H9 (cell line): ENCODE data around the gene STK38. TPM values are rescaled to one million over a fixed set of nuclear protein-coding genes. Genes with fewer than 3 reads are reported as not detected.

Experiments
- DNase-seq: peaks from one replicate; pipeline ENCODE4 v3.0.0-alpha.2; 2017
- H2AFZ ChIP-seq: one replicate; pipeline ENCODE4 v1.6.1; 2013; ENCODE audit warnings: mild to moderate bottlenecking, low read length, control low read depth, moderate library complexity
- H2AK5ac ChIP-seq: 2 replicates; pipeline ENCODE4 v1.6.1; 2013; ENCODE audit warnings: low read length, control low read depth, mixed read lengths; ENCODE audit not compliant: insufficient read length
- H2BK120ac ChIP-seq: one replicate; pipeline ENCODE4 v1.6.1; 2013; ENCODE audit warnings: low read depth, mild to moderate bottlenecking, low read length, control low read depth, inconsistent platforms; ENCODE audit not compliant: poor library complexity, severe bottlenecking
- H2BK12ac ChIP-seq: 2 replicates; pipeline ENCODE4 v1.6.1; 2013; ENCODE audit warnings: low read length, control low read depth, mixed read lengths, low read depth; ENCODE audit not compliant: insufficient read length
- H2BK15ac ChIP-seq: 2 replicates; pipeline ENCODE4 v1.6.1; 2013; ENCODE audit warnings: low read depth, low read length, control low read depth
- H2BK20ac ChIP-seq: one replicate; pipeline ENCODE4 v1.6.1; 2013; ENCODE audit warnings: low read depth, mild to moderate bottlenecking, low read length, control low read depth, inconsistent platforms; ENCODE audit not compliant: poor library complexity, severe bottlenecking
- H2BK5ac ChIP-seq: 2 replicates; pipeline ENCODE4 v1.6.1; 2013; ENCODE audit warnings: low read length, control low read depth, mixed read lengths; ENCODE audit not compliant: insufficient read length
- H3K14ac ChIP-seq: 2 replicates; pipeline ENCODE4 v1.6.1; 2013; ENCODE audit warnings: low read length, control low read depth; ENCODE audit not compliant: insufficient read depth
- H3K18ac ChIP-seq: 2 replicates; pipeline ENCODE4 v1.6.1; 2013; ENCODE audit warnings: low read depth, mild to moderate bottlenecking, mixed read lengths, low read length, control low read depth; ENCODE audit not compliant: insufficient read length
- H3K23ac ChIP-seq: 2 replicates; pipeline ENCODE4 v1.6.1; 2013; ENCODE audit warnings: low read length, control low read depth, mixed read lengths, low read depth; ENCODE audit not compliant: insufficient read length
- H3K23me2 ChIP-seq: 2 replicates; pipeline ENCODE4 v1.6.1; 2013; ENCODE audit warnings: low read depth, mild to moderate bottlenecking, mixed read lengths, low read length, control low read depth; ENCODE audit not compliant: insufficient read length, poor library complexity, severe bottlenecking
- H3K27ac ChIP-seq: 2 replicates; pipeline ENCODE4 v1.5.1; 2013; ENCODE audit warnings: low read length, control low read depth, mixed read lengths, low read depth; ENCODE audit not compliant: insufficient read length
- H3K27me3 ChIP-seq: 2 replicates; pipeline ENCODE4 v1.6.1; 2013; ENCODE audit warnings: low read length, control low read depth, inconsistent platforms; ENCODE audit not compliant: insufficient read depth
- H3K4ac ChIP-seq: 2 replicates; pipeline ENCODE4 v1.6.1; 2013; ENCODE audit warnings: low read depth, mild to moderate bottlenecking, control low read depth, inconsistent platforms, low read length, moderate library complexity
- H3K4me1 ChIP-seq: 2 replicates; pipeline ENCODE4 v1.6.1; 2013; ENCODE audit warnings: low read length, control low read depth, inconsistent platforms; ENCODE audit not compliant: insufficient read depth
- H3K4me2 ChIP-seq: 2 replicates; pipeline ENCODE4 v1.6.1; 2013; ENCODE audit warnings: low read length, control low read depth, mixed read lengths; ENCODE audit not compliant: insufficient read length, insufficient read depth
- H3K56ac ChIP-seq: 2 replicates; pipeline ENCODE4 v1.6.1; 2013; ENCODE audit warnings: low read depth, mild to moderate bottlenecking, mixed read lengths, low read length, control low read depth; ENCODE audit not compliant: insufficient read length
- H3K79me1 ChIP-seq: 2 replicates; pipeline ENCODE4 v1.6.1; 2013; ENCODE audit warnings: low read depth, mild to moderate bottlenecking, moderate library complexity, low read length, control low read depth, inconsistent platforms; ENCODE audit not compliant: insufficient read depth, poor library complexity, severe bottlenecking
- H3K79me2 ChIP-seq: 2 replicates; pipeline ENCODE4 v1.6.1; 2013; ENCODE audit warnings: low read length, control low read depth, inconsistent platforms; ENCODE audit not compliant: insufficient read depth
- H3K9ac ChIP-seq: 2 replicates; pipeline ENCODE4 v1.6.1; 2013; ENCODE audit warnings: low read length, control low read depth, mixed read lengths; ENCODE audit not compliant: insufficient read length; ENCODE audit errors: extremely low read depth
- H3K9me3 ChIP-seq: one replicate; pipeline ENCODE4 v1.6.1; 2013; ENCODE audit warnings: low read depth, low read length, inconsistent platforms; ENCODE audit not compliant: control insufficient read depth
- H3T11ph ChIP-seq: one replicate; pipeline ENCODE4 v1.6.1; 2013; ENCODE audit warnings: mild to moderate bottlenecking, low read length, control low read depth, inconsistent platforms
- H4K20me1 ChIP-seq: one replicate; pipeline ENCODE4 v1.6.1; 2013; ENCODE audit not compliant: control insufficient read depth, insufficient read length, insufficient read depth
- H4K5ac ChIP-seq: 2 replicates; pipeline ENCODE4 v1.6.1; 2013; ENCODE audit warnings: low read depth, mild to moderate bottlenecking, mixed read lengths, low read length, control low read depth; ENCODE audit not compliant: insufficient read length
- H4K8ac ChIP-seq: replicated peaks from 2 replicates; pipeline ENCODE4 v1.6.1; 2013; ENCODE audit warnings: low read length, control low read depth, mixed read lengths, low read depth; ENCODE audit not compliant: insufficient read length
- H4K91ac ChIP-seq: 2 replicates; pipeline ENCODE4 v1.6.1; 2013; ENCODE audit warnings: low read depth, mild to moderate bottlenecking, moderate library complexity, mixed read lengths, low read length, control low read depth; ENCODE audit not compliant: insufficient read length
- H3K27ac Mint-ChIP-seq, 3 experiments: 2 replicates in 2 of 3; 3 replicates in 1 of 3; pipeline ENCODE4 v1.8.0; 2020 to 2021; ENCODE audit warnings: mixed read lengths in 3 of 3, mild to moderate bottlenecking in 1 of 3, moderate library complexity in 1 of 3
- H3K27me3 Mint-ChIP-seq: 2 replicates; pipeline ENCODE4 v1.8.0; 2021; ENCODE audit warnings: low read depth, mild to moderate bottlenecking, moderate library complexity, mixed read lengths
- H3K36me3 Mint-ChIP-seq, 3 experiments: 2 replicates in 2 of 3; 3 replicates in 1 of 3; pipeline ENCODE4 v1.8.0; 2020 to 2021; ENCODE audit warnings: low read depth in 3 of 3, mixed read lengths in 3 of 3; ENCODE audit not compliant: insufficient read depth in 1 of 3
- H3K4me1 Mint-ChIP-seq, 2 experiments: 2 replicates each; pipeline ENCODE4 v1.8.0; 2020; ENCODE audit warnings: mixed read lengths in 2 of 2
- H3K4me3 Mint-ChIP-seq, 2 experiments: 2 replicates in 1 of 2; 3 replicates in 1 of 2; pipeline ENCODE4 v1.8.0; 2020 to 2021; ENCODE audit warnings: mild to moderate bottlenecking in 2 of 2, mixed read lengths in 2 of 2, moderate library complexity in 1 of 2
- H3K9me3 Mint-ChIP-seq, 2 experiments: 2 replicates in 1 of 2; 3 replicates in 1 of 2; pipeline ENCODE4 v1.8.0; 2020; ENCODE audit warnings: mild to moderate bottlenecking in 2 of 2, mixed read lengths in 2 of 2, moderate library complexity in 1 of 2
- CTCF ChIP-seq: fragments of 200-600 bp; sonication (generic); conservative IDR thresholded peaks from 3 replicates; pipeline ENCODE4 v1.8.0; 2021; ENCODE audit warnings: antibody characterized with exemption, mild to moderate bottlenecking
- total RNA-seq: library from RNA; stranded (reverse); gene quantifications from 2 replicates; pipeline ENCODE4 v1.2.1, GENCODE V29; 2021

STK38 gene
- total RNA-seq, 1 experiment from 2014 or later: 17.5 TPM

DNA sequence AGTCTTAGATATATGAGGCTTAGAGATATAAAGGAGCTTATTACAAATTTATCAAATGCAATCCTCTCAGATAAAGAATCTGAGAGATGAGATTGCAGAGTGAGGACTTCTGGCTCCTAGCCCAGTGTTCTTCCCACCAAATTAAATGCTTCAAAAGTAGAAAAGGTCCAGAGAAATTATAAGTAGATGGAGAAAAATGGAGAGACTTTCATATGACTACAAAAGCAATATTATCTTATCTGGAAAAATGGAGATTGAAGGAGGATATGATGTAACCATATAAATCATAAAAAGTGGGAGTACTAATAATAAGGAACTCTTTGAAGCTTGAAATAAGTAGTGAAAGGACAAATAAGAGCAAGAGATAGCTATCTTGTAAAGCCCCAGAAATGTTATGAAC, 101.7 kb downstream of the STK38 start:
- no peak overlapping the region for H2BK120ac ChIP-seq
- H4K5ac ChIP-seq: no peak overlapping the region
- H4K91ac ChIP-seq: no peak overlapping the region
- H3K23ac ChIP-seq: no peak overlapping the region
- Mint-ChIP-seq H3K27ac (no peak overlapping the region), H3K4me3 (no peak overlapping the region), H3K9me3 (peaks cover 0 to 7% of the 10 kb centered on the region in 2 experiments; a peak in 2 of 5 replicates), H3K27me3 (no peaks in the 10 kb centered on the region), H3K36me3 (peaks cover 15 to 17% (median 16%) of the 10 kb centered on the region in 3 experiments), H3K4me1 (peaks cover 26% of the 10 kb centered on the region in 2 experiments)
- H3K79me1 ChIP-seq: peaks cover 2% of the 10 kb centered on the region
- no peak overlapping the region for H3K9ac ChIP-seq
- H3K9me3 ChIP-seq: no peaks in the 10 kb centered on the region
- H3K18ac ChIP-seq: no peak overlapping the region
- H3K56ac ChIP-seq: no peak overlapping the region
- H3K27ac ChIP-seq: no peak overlapping the region
- H3K27me3 ChIP-seq: no peaks in the 10 kb centered on the region
- no peak overlapping the region for H3T11ph ChIP-seq
- no peak overlapping the region for H2BK5ac ChIP-seq
- no peak overlapping the region for H3K14ac ChIP-seq
- H3K4me1 ChIP-seq: no peaks in the 10 kb centered on the region
- H3K4ac ChIP-seq: no peak overlapping the region
- no peak overlapping the region for H2BK15ac ChIP-seq
- H2BK12ac ChIP-seq: no peak overlapping the region
- H2AFZ ChIP-seq: no peak overlapping the region
- TF ChIP-seq CTCF: no peak
- no peak overlapping the region for H2AK5ac ChIP-seq
- H3K4me2 ChIP-seq: no peak overlapping the region
- peaks cover 13% of the 10 kb centered on the region; the same call in 1 of the 2 replicates for H3K79me2 ChIP-seq
- H4K20me1 ChIP-seq: no peaks in the 10 kb centered on the region
- DNase-seq: no peak
- peaks cover 9% of the 10 kb centered on the region for H3K23me2 ChIP-seq
- no peak overlapping the region for H2BK20ac ChIP-seq
- H4K8ac ChIP-seq: no peak overlapping the region
